Rectal smooth muscle tissue (tissue), 1 donor: ENCODE results near the gene PODNL1.

ENCODE experiments used
- H3K27ac ChIP-seq: one replicate; pipeline ENCODE4 v1.7.0; 2013; ENCODE audit warnings: low read depth, low read length, inconsistent platforms
- H3K27me3 ChIP-seq: one replicate; pipeline ENCODE4 v1.7.0; 2013; ENCODE audit warnings: low read length; ENCODE audit not compliant: control insufficient read depth, insufficient read depth
- H3K36me3 ChIP-seq: one replicate; pipeline ENCODE4 v1.7.0; 2013; ENCODE audit warnings: low read length; ENCODE audit not compliant: control insufficient read depth, insufficient read depth
- H3K4me1 ChIP-seq: one replicate; pipeline ENCODE4 v1.7.0; 2013; ENCODE audit warnings: low read length; ENCODE audit not compliant: control insufficient read depth, insufficient read depth
- H3K4me3 ChIP-seq: one replicate; pipeline ENCODE4 v1.7.0; 2013; ENCODE audit warnings: low read length
- H3K9ac ChIP-seq: one replicate; pipeline ENCODE4 v1.7.0; 2013; ENCODE audit warnings: low read length

Gene PODNL1

DNA sequence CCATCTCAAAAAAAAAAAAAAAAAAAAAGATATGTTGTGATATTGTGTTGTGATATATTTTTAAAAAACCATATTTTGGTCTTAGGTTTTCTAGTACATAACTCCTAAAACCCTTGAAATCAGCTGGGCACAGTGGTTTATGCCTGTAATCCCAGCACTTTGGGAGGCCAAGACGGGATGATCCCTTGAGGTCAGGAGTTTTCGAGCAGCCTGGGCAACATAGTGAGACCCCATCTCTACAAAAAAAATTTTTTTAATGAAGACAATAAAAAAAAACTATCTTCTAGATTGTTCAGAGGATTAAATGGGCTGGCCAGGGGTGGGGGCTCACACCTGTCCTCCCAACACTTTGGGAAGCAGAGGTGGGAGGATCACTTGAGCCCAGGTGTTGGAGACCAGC is 12.8 kb upstream of the PODNL1 start:
- H3K27me3 ChIP-seq = no peaks in the 10 kb centered on the region
- peaks cover 4% of the 10 kb centered on the region for H3K36me3 ChIP-seq
- H3K4me1 ChIP-seq = peaks cover 6% of the 10 kb centered on the region
- no peak overlapping the region for H3K27ac ChIP-seq
- H3K4me3 ChIP-seq = no peak overlapping the region
- H3K9ac ChIP-seq = no peak overlapping the region

GRCh38 chr19:13946414-13946813 is 8.2 kb upstream of the PODNL1 start:
- no peak overlapping the region for H3K9ac ChIP-seq
- H3K4me1 ChIP-seq = no peaks in the 10 kb centered on the region
- no peak overlapping the region for H3K4me3 ChIP-seq
- H3K27me3 ChIP-seq = no peaks in the 10 kb centered on the region
- H3K27ac ChIP-seq = no peak overlapping the region
- no peaks in the 10 kb centered on the region for H3K36me3 ChIP-seq

DNA sequence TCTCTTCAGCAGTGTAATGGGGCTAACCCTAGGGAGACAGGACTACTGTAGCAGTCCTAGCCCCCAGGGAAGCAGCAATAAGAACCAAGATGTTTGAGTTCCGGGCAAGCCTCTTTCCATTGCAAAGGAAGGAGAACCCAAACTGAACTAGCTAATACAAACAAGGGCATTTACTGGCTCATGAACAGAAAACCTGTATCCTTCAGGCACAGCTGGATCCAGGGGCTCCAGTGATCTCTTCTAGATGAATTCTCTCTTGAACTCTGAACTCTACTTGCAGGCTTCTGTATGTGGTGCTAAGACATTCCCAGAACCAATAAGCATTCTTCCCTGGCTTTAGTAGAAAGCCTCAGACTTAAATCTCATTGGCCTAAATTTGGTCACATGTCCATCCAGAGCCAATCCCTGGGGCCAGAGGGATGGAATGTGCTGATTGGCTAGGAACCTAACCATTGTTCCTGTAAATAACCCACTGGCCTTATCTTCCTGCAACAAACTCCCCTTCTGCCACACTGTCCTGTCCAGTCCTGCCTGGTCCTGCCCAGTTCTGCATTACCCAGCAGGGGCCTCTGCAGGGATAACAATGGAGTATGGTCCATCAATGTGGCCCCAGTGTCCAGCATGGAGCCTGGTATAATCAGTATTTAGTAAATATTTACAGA is 3.9 kb upstream of the PODNL1 start:
- H3K27me3 ChIP-seq = peaks cover 2% of the 10 kb centered on the region
- no peaks in the 10 kb centered on the region for H3K36me3 ChIP-seq
- H3K4me3 ChIP-seq = no peak overlapping the region
- no peak overlapping the region for H3K27ac ChIP-seq
- H3K9ac ChIP-seq = no peak overlapping the region
- no peaks in the 10 kb centered on the region for H3K4me1 ChIP-seq

GRCh38 chr19:13937479-13938300 is 527 bp downstream of the PODNL1 start:
- H3K27ac ChIP-seq = no peak overlapping the region
- no peaks in the 10 kb centered on the region for H3K4me1 ChIP-seq
- H3K9ac ChIP-seq = no peak overlapping the region
- no peaks in the 10 kb centered on the region for H3K36me3 ChIP-seq
- no peak overlapping the region for H3K4me3 ChIP-seq
- peaks cover 4% of the 10 kb centered on the region for H3K27me3 ChIP-seq

- peaks cover 4% of the 10 kb centered on the region for H3K27me3 ChIP-seq
- no peak overlapping the region for H3K27ac ChIP-seq
Measured at GRCh38 chr19:13935765-13936510, 2.3 kb downstream of the PODNL1 start.

GRCh38 chr19:13934785-13935109 is 3.5 kb downstream of the PODNL1 start:
- H3K4me3 ChIP-seq = no peak overlapping the region
- H3K9ac ChIP-seq = no peak overlapping the region
- H3K36me3 ChIP-seq = no peaks in the 10 kb centered on the region
- peaks cover 4% of the 10 kb centered on the region for H3K27me3 ChIP-seq
- no peaks in the 10 kb centered on the region for H3K4me1 ChIP-seq
- no peak overlapping the region for H3K27ac ChIP-seq

More at GRCh38 chr19:13935765-13936510, 2.3 kb downstream of the PODNL1 start:
- no peak overlapping the region for H3K4me3 ChIP-seq
- H3K36me3 ChIP-seq = no peaks in the 10 kb centered on the region
- no peaks in the 10 kb centered on the region for H3K4me1 ChIP-seq
- H3K9ac ChIP-seq = no peak overlapping the region

DNA sequence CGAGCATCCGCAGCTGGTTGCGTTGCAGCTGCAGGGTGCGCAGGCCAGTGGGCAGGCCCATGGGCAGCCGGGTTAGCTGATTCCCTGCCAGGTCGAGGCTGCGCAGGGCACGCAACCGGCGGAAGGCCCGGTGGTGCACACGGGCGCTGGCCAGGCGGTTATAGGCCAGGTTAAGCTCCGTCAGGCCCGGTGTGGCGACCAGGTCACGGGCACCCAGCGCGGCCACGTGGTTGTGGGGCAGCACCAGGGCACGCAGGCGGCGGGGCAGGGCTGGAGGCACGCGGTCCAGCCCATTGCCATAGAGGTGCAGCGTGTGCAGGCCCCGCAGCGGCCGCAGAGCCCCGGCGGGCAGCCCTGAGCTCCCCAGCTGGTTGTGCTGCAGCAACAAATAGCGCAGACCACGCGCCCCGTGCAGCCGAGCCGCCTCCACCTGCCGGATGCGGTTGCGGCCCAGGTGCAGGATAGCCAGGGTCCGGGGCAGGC is 5.3 kb downstream of the PODNL1 start:
- peaks cover 4% of the 10 kb centered on the region for H3K36me3 ChIP-seq
- no peaks in the 10 kb centered on the region for H3K4me1 ChIP-seq
- peaks cover 4% of the 10 kb centered on the region for H3K27me3 ChIP-seq
- no peak overlapping the region for H3K4me3 ChIP-seq
- H3K9ac ChIP-seq = no peak overlapping the region
- H3K27ac ChIP-seq = no peak overlapping the region

- Histone ChIP-seq H3K27ac (no peak overlapping the region), H3K9ac (no peak overlapping the region), H3K36me3 (peaks cover 7% of the 10 kb centered on the region), H3K4me1 (no peaks in the 10 kb centered on the region), H3K27me3 (peaks cover 2% of the 10 kb centered on the region), H3K4me3 (no peak overlapping the region)
Measured at GRCh38 chr19:13932149-13932637, 6.0 kb downstream of the PODNL1 start.

DNA sequence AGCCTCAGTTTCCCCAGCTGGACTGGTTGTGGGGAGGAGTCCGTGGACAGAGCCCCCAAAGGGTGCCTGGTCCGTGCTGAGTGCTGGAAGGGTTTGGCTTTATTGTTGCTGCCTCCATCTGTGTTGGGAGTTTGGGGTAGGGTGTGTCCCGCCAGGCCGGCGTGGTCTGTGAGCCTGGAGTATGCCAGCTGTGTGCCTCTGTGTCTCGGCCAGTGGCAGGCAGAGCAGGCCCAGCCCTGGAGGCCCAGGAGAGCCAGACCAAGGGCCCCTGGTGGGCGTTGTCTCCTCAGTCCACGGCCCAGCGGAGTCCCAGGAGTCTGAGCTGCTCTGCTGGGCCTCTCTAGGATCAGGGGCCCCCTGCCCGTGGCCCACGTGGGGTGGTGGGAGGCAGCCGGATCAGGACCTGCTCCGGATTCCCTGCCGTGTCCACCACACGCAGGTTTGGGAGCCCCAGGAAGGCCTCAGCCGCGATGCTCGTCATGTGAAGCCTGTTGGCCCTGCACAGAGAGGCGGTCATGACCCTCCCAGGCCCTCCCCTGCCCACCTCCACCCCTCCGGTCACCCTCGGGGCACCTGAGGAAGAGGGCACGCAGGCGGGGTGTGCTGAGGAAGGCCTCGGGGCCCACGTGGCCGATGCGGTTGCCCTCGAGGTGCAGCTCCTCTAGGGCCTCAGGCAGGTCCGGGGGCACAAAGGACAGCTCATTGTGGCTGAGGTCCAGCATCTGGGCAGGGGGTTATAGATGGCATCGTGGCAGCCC is 6.6 kb downstream of the PODNL1 start:
- Histone ChIP-seq H3K36me3 (peaks cover 10% of the 10 kb centered on the region), H3K27ac (no peak overlapping the region)

DNA sequence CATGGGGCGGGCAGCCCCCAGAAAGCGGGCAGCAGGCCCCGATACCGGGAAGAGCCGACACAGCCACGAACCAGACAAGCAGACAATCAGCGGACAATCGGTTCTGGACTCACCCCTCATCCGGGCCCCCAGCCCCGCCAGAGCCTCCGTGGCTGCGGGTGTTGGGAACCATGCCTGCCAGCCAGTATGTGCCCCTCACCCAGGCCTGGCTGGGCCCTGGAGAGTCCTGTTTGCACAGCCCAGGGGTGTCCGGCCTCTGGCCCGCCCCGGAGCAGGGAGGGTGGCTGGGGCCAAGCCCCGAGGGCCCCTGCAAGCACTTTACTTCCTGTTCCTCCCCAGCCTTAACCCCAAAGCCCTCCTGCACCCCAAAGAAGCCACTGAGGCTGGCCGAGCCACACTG is 7.8 kb downstream of the PODNL1 start:
- no peak overlapping the region for H3K27ac ChIP-seq
- H3K9ac ChIP-seq = no peak overlapping the region
- no peak overlapping the region for H3K4me3 ChIP-seq
- H3K27me3 ChIP-seq = no peaks in the 10 kb centered on the region
- peaks cover 10% of the 10 kb centered on the region for H3K36me3 ChIP-seq
- H3K4me1 ChIP-seq = no peaks in the 10 kb centered on the region

More for the DNA sequence above, 6.6 kb downstream of the PODNL1 start:
- Histone ChIP-seq H3K9ac (no peak overlapping the region), H3K27me3 (peaks cover 2% of the 10 kb centered on the region), H3K4me3 (no peak overlapping the region), H3K4me1 (no peaks in the 10 kb centered on the region)

GRCh38 chr19:13929956-13930355 is 8.3 kb downstream of the PODNL1 start:
- no peaks in the 10 kb centered on the region for H3K4me1 ChIP-seq
- H3K27ac ChIP-seq = no peak overlapping the region
- H3K27me3 ChIP-seq = no peaks in the 10 kb centered on the region
- no peak overlapping the region for H3K4me3 ChIP-seq
- peaks cover 10% of the 10 kb centered on the region for H3K36me3 ChIP-seq
- no peak overlapping the region for H3K9ac ChIP-seq

- Histone ChIP-seq H3K9ac (no peak overlapping the region), H3K27ac (no peak overlapping the region), H3K27me3 (no peaks in the 10 kb centered on the region), H3K4me3 (no peak overlapping the region), H3K4me1 (no peaks in the 10 kb centered on the region), H3K36me3 (peaks cover 12% of the 10 kb centered on the region)
Measured at GRCh38 chr19:13929340-13929739, 8.9 kb downstream of the PODNL1 start.
